ENCODE measurements around the gene LCE2D.
A peak's percentile ranks its signal among the peaks of the same experiment; 100 is the strongest.
"Not testable (repeated sequence)": the region's sequence is repeated elsewhere in the genome, so short reads cannot be mapped to it uniquely, and the experiment has no call there.

LCE2D gene, protein sequence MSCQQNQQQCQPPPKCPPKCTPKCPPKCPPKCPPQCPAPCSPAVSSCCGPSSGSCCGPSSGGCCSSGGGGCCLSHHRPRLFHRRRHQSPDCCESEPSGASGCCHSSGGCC

GRCh38 chr1:152663098-152663497, at the start of gene LCE2D:
Gene LCE2D, plus strand, starts transcription at chr1:152663380. Its CDS starts 726 bp downstream, at chr1:152664106.
- no peak for DNase-seq

GRCh38 chr1:152613511-152613910, 49.7 kb upstream of the LCE2D start, which contains the start of gene LCE3B:
Gene LCE3B, plus strand, starts transcription at chr1:152613811. Its CDS starts 0 bp downstream, at chr1:152613811.
- DNase-seq: no peak

DNA sequence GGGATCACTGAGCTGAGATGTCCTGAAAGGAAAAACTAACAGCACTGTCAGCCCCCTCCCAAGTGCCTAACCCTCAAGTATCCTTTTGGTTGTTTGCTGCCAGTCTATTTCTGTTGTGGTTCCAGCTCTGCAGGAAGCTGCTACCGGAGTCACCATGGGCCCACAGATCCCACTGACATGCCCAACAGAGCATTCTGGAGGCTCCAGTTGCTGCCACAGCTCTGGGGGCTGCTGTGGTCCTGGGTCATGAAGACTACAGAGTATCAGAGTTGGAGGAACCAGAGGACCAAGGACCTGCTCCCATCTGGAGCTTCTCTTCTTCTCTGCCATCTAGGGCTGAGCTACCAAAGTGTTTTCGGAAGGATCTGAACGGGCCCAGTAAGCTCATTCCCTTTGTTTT, 41.2 kb upstream of the LCE2D start:
- no peak for DNase-seq

- no peak for DNase-seq
Observed at GRCh38 chr1:152622803-152623202, 40.4 kb upstream of the LCE2D start, which contains the start of gene LCE3A. Gene LCE3A, minus strand, starts transcription at chr1:152623103. Its CDS starts 0 bp downstream, at chr1:152623103.

DNA sequence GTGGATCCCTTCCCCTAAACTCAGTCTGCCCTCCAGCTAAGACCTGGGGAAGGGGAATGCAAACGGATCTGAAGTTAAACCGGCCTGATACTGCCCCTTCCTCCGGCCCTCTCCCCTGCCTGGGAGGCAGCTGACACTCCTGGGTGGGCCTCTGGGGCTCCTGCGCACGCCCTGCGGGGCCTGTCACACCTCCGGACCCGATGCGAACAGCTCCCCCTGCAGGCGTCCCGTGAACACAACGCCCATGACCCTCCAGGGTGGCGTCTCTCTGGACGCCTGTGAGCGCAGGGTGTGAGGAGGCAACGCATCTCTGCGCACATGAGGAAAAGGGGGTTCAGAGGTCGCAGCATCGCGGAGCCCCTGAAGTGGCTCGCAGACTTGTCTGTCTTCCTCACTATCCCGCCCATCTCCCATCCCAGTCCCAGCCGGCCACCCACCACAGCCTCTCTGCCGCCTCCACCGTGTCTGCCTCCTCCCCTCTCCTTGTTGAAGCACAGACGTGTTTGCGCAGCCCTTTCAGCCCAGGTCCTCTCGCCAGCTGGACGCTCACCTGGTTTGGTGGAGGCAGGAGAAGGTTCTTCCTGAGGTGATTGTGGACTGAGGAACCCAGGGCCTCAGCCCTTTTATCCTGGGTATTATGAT, 39.9 kb upstream of the LCE2D start:
- no peak for DNase-seq

DNA sequence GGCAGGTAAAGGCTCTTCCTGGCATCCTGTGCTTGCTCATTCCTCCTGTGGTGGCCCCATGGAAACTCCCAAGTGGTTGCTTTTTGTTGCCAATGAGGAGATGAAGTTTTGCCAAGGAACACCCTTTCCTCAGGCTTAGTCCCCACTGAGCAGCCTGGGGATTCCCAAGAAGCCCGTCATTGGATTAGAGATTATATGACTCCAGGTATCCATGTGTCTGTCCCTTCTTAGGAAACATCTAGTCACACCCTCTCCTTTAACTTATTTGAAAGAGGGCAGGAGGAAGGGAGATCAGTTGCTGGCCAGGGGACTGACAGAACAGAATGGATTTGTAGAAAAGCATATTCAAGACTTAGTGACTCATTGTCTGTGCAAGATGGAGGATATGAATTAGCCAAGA, 36.4 kb upstream of the LCE2D start:
- DNase-seq: no peak

- DNase-seq: no peak
Observed at GRCh38 chr1:152630596-152630995, 32.6 kb upstream of the LCE2D start.

DNA sequence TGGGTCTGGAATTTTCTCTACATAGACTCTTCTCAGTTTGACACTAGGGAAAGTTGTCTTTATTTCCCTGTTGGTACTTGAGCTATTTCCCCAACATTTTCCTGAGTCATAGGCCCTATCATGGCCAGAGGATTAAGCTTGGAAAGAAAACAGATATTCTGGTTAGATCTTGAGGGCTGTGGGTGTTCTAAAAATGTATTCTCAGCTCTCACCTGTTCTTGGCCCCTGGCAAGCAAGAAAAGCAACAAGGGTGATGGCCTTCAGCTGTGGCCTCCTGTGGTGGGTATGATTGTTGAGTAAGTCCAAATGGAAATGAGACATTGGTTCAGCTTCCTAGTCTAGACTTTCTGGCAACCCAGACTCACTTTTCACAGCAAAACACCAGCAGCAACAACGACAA, 22.8 kb upstream of the LCE2D start:
- no peak for DNase-seq

DNA sequence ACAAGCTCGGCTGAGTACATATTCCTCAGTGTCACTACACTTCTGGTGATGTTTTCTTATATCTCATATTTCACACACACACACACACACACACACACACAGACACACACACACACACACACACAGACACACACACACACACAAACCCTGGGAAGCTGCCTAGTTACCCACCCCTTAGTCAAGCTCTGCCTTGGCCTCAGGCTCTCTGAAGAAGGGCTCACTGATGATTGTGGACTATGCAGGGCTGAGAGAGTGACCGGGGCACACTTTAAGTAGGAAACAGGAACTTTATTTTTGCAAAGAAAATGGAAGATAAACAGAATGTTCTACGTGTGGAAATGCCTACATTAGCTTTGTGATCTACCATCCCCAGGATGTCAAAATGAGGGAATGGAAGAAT, 19.2 kb upstream of the LCE2D start:
- no peak for DNase-seq

- DNase-seq: no peak
Observed at GRCh38 chr1:152645146-152645545, 18.0 kb upstream of the LCE2D start.

- DNase-seq: no peak
Observed at GRCh38 chr1:152646656-152647055, 16.5 kb upstream of the LCE2D start.

- peak; percentile 49 for DNase-seq
Observed at GRCh38 chr1:152654110-152654509, 9.1 kb upstream of the LCE2D start.

- no peak for DNase-seq
Observed at GRCh38 chr1:152656459-152656858, 6.7 kb upstream of the LCE2D start.

DNA sequence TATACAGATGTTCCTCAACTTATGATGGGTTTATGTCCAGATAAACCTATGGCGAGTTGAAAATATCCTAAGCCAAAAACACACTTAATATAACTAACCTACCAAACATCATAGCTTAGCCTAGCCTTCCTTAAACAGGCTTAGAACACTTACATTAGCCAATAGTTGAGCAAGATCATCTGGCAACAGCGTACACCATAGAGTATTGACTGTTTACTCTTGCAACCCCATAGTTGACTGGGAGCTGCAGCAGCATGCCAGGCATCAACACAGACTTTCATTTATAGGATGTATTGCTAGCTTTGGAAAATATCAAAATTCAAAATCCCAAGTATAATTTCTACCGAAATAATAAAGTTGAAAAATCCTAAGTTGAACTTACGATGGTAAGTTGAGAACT, 5.5 kb upstream of the LCE2D start:
- no peak for DNase-seq

- DNase-seq: no peak
Observed at GRCh38 chr1:152658649-152659048, 4.5 kb upstream of the LCE2D start.

DNA sequence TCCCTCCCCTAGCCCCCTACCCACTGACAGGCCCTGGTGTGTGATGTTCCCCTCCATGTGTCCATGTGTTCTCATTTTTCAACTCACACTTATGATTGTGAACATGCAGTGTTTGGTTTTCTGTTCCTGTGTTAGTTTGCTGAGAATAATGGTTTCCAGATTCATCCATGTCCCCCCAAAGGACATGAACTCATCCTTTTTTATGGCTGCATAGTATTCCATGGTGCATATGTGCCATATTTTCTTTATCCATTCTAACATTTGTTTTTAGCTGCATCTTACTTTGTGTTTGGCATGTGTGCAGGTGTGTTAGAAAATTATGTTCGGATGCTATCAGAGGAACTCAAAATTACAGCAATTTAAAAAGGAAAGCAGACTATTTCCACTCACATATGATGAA, 3.0 kb downstream of the LCE2D start:
- not testable (repeated sequence) for DNase-seq

- DNase-seq: no peak
Observed at GRCh38 chr1:152667648-152668047, 4.5 kb downstream of the LCE2D start.

DNA sequence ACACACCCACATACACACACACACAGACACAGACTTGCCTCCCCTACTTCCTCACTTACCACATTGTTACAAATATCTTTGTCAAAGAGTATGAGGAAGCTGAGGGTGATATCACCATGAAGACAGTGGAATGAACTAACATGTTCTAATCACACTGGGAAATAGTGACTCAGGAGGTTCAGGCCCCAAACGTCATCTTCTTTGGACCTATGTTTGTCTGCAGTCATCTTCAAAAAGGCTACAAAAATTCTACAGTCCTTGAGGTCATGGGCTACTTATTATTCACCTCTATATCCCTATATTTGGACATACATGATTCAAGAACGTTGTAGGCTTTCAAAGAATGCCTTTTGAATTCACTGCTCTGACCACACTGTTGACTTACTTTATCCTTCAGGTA, 9.8 kb downstream of the LCE2D start:
- no peak for DNase-seq

DNA sequence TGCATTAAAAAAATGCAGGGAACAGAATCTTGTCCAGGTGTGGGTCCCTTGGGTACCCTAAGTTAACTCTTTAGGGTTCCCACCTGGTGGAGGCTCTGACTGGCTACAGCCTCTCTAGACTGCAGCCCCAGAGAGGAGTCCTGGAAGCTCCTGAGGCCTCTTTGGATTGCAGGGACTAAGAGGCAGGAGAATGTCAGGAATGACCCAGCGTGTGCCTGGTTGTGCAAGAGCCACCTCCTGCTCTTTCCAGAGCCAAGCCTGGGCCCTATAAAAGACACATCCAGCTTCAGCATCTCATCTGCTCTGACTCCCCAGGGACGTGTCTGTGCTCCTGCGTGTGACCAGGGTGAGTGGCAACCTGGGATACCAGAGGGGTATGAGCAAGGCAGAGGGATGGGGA, 11.8 kb downstream of the LCE2D start, which contains the start of gene LCE2C:
Gene LCE2C, plus strand, starts transcription at position 297 of the 400 bp plus-strand sequence. CDS start 737 bp downstream, outside the sequence.
- not testable (repeated sequence) for DNase-seq

GRCh38 chr1:152679459-152679858, 16.3 kb downstream of the LCE2D start:
- DNase-seq: no peak

DNA sequence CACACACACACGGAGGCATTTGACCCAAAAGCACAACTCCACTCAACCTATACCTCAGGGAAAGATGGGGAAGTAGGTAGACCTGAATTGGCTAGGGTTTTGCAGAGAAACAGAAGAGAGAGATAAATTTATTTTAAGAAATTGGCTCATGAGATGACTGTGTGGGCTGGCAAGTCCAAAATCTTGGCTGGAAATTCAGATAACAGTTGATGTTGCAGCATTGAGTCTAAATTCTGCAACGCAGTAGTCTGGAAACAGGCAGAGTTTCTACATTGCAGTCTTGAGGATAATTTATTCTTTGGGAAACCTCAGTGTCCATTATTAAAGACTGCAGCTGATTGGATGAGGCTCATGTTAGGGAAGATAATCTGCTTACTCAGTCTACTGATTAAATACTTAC, 18.4 kb downstream of the LCE2D start:
- DNase-seq: no peak

- no peak for DNase-seq
Observed at GRCh38 chr1:152683846-152684245, 20.7 kb downstream of the LCE2D start.

DNA sequence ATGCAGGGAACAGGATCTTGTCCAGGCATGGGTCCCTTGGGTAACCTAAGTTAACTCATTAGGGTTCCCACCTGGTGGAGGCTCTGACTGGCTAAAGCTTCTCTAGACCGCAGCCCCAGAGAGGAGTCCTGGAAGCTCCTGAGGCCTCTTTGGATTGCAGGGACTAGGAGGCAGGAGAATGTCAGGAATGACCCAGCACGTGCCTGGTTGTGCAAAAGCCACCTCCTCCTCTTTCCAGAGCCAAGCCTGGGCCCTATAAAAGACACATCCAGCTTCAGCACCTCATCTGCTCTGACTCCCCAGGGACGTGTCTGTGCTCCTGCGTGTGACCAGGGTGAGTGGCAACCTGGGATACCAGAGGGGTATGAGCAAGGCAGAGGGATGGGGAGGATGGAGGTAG, 22.6 kb downstream of the LCE2D start, which contains the start of gene LCE2B:
Gene LCE2B, plus strand, starts transcription at position 301 of the 400 bp plus-strand sequence. CDS start 721 bp downstream, outside the sequence.
- DNase-seq: not testable (repeated sequence)
